ENCODE results near the gene UGT2B15.
"Not testable (repeated sequence)": the region's sequence is repeated elsewhere in the genome, so short reads cannot be mapped to it uniquely, and the experiment has no call there.

UGT2B15 gene

DNA sequence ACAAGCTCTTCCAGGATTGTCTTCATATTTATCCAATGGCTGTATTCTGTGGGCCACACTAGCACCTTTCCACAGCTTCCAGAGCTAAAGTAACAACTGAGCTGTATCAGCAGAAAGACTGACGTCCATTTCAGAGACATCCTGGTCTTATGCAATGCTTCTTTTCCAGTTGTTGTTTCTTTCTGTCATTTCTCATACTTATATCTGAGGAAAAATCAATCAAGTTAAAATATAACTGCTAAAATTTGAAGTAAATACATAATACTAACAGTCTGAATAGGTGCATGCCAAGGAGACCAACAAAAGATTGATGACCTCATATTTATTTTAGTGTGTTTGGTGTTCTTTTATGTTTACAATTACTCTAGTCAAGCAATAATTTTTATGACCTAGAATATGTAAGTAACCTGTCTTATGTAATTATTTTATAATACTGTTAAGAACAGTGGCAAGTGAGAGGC, at the start of gene UGT2B15:
Gene UGT2B15, minus strand, starts transcription at position 174 of the 461 bp plus-strand sequence. Its CDS starts 34 bp downstream, at position 140.
- not testable (repeated sequence) for FAIRE-seq

GRCh38 chr4:68719075-68719473, 48.6 kb upstream of the UGT2B15 start:
- no peak for FAIRE-seq

GRCh38 chr4:68718447-68719074, 48.1 kb upstream of the UGT2B15 start:
- no peak for FAIRE-seq

GRCh38 chr4:68717999-68718398, 47.5 kb upstream of the UGT2B15 start:
- FAIRE-seq = no peak

GRCh38 chr4:68714400-68714799, 43.9 kb upstream of the UGT2B15 start:
- no peak for FAIRE-seq

GRCh38 chr4:68712207-68712606, 41.8 kb upstream of the UGT2B15 start:
- no peak for FAIRE-seq

DNA sequence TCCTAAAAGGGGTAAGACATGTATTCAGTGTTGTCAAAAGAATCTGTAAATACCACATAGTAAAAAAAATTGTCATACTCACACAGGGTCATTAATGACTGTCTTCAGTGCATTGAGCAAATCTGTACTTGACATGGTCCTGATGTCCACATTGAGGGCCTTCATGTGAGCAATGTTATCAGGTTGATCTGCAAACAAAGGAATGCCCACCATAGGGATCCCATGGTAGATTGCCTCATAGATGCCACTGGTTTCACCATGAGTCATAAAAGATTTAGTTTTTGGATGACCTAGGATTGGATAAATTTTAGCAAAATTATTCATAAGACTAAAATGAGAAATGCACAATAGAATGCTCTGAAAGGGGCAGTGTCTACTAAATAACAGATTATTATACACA, 38.1 kb upstream of the UGT2B15 start:
- FAIRE-seq = no peak

DNA sequence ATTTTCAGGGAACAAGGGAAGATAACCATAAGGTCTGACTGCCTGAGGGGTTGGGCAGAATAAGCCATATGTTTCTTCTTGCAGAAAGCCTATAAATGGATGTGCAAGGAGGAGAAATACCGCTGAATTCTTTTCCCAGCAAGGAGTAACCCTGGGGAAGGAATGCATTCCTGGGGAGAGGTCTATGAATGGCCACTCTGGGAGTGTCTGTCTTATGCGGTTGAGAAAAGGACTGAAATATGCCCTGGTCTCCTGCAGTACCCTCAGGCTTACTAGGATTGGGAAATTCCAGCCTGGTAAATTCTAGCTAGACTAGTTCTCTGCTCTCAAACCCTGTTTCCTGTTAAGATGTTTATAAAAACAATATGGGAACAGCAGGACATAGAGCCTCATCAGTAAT, 32.7 kb upstream of the UGT2B15 start:
- FAIRE-seq = not testable (repeated sequence)

DNA sequence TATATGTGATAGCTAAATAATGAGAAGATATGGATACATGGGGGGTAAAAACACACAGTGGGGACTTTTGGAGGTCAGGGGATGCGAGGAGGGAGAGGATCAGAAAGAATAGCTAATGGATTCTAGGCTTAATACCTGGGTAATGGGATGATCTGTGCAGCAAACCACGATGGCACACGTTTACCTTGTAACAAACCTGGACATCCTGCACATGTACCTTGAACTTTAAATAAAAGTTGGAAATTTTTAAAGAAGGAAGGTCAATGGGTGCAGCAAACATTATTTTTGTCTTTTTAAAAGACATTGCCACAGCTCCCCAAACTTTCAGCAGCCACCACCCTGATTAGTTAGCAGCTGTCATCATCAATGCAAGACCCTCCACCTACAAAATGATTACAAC, 29.7 kb upstream of the UGT2B15 start:
- no peak for FAIRE-seq

GRCh38 chr4:68693325-68694075, 23.0 kb upstream of the UGT2B15 start:
- FAIRE-seq = no peak

GRCh38 chr4:68691186-68691585, 20.7 kb upstream of the UGT2B15 start:
- no peak for FAIRE-seq

- FAIRE-seq = no peak
Measured at GRCh38 chr4:68683034-68683433, 12.6 kb upstream of the UGT2B15 start.

GRCh38 chr4:68681298-68681697, 10.8 kb upstream of the UGT2B15 start:
- FAIRE-seq = not testable (repeated sequence)

DNA sequence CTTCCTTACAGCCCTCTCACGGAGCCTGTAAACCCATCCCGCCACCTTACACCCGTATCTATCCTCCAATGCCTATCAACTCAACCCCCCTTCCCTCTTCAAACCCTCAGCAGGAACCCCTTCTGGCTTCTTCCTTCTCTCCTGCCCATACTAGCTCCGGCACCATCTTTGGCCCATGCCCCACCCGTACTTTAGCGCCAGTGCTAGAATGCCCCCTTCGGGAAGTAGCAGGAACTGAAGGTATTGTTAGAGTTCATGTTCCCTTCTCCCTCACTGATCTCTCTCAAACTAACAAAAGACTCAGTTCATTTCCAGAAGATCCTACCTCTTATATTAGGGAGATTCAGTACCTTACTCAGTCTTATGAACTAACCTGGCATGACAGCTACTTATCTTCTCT, 2.7 kb upstream of the UGT2B15 start:
- FAIRE-seq = no peak

- not testable (repeated sequence) for FAIRE-seq
Measured at GRCh38 chr4:68671217-68671616, 765 bp upstream of the UGT2B15 start.

DNA sequence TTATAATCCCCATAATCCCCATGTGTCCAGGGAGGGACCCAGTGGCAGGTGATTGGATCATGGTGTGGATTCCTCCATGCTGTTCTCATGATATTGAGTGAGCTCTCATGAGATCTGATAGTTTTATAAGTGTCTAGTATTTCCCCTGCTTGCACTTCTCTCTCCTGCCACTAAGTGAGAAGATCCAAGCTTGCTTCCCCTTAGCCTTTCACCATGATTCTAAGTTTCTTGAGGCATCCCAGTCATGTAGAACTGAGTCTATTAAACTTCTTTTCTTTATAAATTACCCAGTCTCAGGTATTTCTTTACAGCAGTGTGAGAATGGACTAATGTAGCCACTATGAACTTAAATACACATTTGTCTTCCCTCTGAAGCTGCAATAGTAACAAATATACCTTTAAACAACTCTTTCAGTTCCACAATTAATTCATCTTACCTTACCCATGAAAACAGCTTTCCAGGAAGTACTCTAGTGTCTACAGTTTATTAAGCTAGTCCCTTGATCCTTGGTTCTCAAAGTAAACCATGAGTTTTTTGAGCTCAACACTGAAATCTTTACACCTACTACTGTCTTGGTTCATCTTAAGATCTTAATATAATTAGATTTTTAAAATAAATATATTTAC, 1.8 kb downstream of the UGT2B15 start:
- not testable (repeated sequence) for FAIRE-seq

GRCh38 chr4:68667551-68667950, 2.9 kb downstream of the UGT2B15 start:
- not testable (repeated sequence) for FAIRE-seq

DNA sequence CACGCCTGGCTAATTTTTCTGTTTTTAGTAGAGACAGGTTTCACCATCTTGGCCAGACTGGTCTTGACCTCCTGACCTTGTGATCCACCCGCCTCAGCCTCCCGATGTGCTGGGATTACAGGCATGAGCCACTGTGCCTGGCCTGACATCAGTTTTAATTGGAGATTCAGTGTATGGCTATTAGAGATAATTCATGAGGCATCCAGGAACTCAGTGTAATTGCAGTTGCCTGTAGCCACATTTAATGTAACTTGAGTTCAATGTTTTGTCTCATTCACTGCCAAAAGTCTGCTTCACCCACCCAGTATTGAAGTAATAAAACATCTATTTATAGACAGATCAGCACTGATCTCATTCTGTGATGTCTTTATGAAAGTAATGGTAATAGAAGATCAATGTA, 5.7 kb downstream of the UGT2B15 start:
- not testable (repeated sequence) for FAIRE-seq

- FAIRE-seq = not testable (repeated sequence)
Measured at GRCh38 chr4:68662836-68663574, 7.4 kb downstream of the UGT2B15 start.

- no peak for FAIRE-seq
Measured at GRCh38 chr4:68658672-68659071, 11.8 kb downstream of the UGT2B15 start.

DNA sequence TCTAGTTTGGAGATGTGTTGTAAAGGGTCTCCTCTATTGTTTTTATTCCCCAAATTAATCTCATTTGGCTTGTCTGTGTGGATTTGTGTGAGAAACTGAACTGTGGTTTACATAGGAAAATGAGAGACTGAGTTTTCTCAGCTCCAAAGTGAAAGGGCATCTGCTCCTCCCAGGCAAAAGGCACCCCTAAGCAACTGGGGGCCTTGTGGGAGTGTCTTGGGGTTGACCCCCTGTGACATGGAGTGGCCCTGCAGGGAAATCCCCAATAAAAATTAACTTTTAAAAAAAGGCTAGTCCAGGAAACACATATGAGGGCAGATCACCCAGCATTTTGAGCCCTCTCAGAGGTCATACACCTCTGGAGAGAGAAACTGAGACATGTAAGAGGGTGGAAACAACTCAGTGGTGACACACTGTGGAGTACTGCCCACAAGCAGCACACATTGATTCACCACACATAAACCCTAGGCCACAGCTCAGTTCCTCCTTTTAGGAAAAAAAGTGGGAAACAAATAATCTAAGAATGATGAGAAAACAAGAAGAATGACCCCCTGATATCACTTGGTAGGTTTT, 13.3 kb downstream of the UGT2B15 start:
- not testable (repeated sequence) for FAIRE-seq

GRCh38 chr4:68656445-68656973, 13.9 kb downstream of the UGT2B15 start:
- not testable (repeated sequence) for FAIRE-seq
